ENCODE data around the gene PRKCH. TPM values are rescaled to one million over a fixed set of nuclear protein-coding genes. Genes with fewer than 3 reads are reported as not detected.

Gene PRKCH
- total RNA-seq, 2 donors from 2014 or later: 18.2 to 82.4 TPM

- H3K9me3 ChIP-seq: no peaks in the 10 kb centered on the region
- 93 to 100% methylated on average over 2 of the region's 2 CpGs for WGBS, 2 donors
- no peaks in the 10 kb centered on the region for H3K27me3 ChIP-seq
- ATAC-seq: no peak
- DNase-seq: no peak
- H3K4me3 ChIP-seq: no peak overlapping the region
- H3K36me3 ChIP-seq (replicated peaks in 1 of 2; ENCODE audit: insufficient read depth in 1 of 2, low read depth in 2 of 2): no peaks in the 10 kb centered on the region
- peaks cover 68% of the 10 kb centered on the region for H3K4me1 ChIP-seq
- H3K27ac ChIP-seq: no peak overlapping the region
- intact Hi-C loops (cut with DNase I): no loop called here
- TF ChIP-seq POLR2A (IDR thresholded peaks at IDR 0.05) (no peak), CTCF (IDR thresholded peaks at IDR 0.05) (no peak)
Observed at GRCh38 chr14:61557262-61557661, 235.9 kb downstream of the PRKCH start.

GRCh38 chr14:61557854-61558253, 236.5 kb downstream of the PRKCH start:
- Histone ChIP-seq H3K27ac (peak overlapping the region in 2 of 4 donors; percentile 84 to 91), H3K9me3 (no peaks in the 10 kb centered on the region), H3K27me3 (no peaks in the 10 kb centered on the region), H3K36me3 (replicated peaks in 1 of 2; ENCODE audit: insufficient read depth in 1 of 2, low read depth in 2 of 2) (no peaks in the 10 kb centered on the region), H3K4me1 (peaks cover 68% of the 10 kb centered on the region), H3K4me3 (no peak overlapping the region)
- no peak for TF ChIP-seq POLR2A (IDR thresholded peaks at IDR 0.05)
- no peak for TF ChIP-seq CTCF (IDR thresholded peaks at IDR 0.05)
- intact Hi-C loops (cut with DNase I): no loop called here
- DNase-seq (no peak), ATAC-seq (no peak)
- WGBS, 2 donors: 92 to 93% methylated on average over 5 of the region's 5 CpGs

DNA sequence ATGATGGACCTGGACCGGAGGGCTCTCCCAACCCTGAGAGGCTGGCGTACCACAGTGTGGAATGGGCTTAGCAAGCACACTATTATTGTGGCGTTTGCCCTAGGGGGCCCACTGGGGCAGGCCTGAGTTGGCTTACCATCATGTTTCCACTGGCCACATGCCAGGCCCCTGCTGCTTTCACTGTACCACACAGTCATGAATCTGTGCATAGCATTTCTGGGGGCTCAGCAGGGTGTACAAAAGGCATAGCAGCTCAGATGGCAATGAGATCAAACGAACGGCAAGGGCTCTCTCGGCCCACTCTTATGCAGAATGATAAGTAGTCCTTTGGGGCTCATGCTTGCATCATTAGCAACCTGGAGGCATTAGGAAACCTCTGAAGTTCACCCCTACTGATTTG, 236.9 kb downstream of the PRKCH start:
- TF ChIP-seq POLR2A (IDR thresholded peaks at IDR 0.05) (no peak), CTCF (IDR thresholded peaks at IDR 0.05) (no peak)
- no peak for DNase-seq
- Histone ChIP-seq H3K27ac (peak overlapping the region in 3 of 4 donors; percentile 84 to 91 (median 88)), H3K27me3 (no peaks in the 10 kb centered on the region), H3K9me3 (no peaks in the 10 kb centered on the region), H3K4me1 (peaks cover 68% of the 10 kb centered on the region), H3K4me3 (no peak overlapping the region), H3K36me3 (replicated peaks in 1 of 2; ENCODE audit: insufficient read depth in 1 of 2, low read depth in 2 of 2) (no peaks in the 10 kb centered on the region)
- intact Hi-C loops (cut with DNase I): no loop called here
- ATAC-seq: no peak
- 84 to 92% methylated on average over 5 to 6 of the region's 6 CpGs for WGBS, 2 donors

DNA sequence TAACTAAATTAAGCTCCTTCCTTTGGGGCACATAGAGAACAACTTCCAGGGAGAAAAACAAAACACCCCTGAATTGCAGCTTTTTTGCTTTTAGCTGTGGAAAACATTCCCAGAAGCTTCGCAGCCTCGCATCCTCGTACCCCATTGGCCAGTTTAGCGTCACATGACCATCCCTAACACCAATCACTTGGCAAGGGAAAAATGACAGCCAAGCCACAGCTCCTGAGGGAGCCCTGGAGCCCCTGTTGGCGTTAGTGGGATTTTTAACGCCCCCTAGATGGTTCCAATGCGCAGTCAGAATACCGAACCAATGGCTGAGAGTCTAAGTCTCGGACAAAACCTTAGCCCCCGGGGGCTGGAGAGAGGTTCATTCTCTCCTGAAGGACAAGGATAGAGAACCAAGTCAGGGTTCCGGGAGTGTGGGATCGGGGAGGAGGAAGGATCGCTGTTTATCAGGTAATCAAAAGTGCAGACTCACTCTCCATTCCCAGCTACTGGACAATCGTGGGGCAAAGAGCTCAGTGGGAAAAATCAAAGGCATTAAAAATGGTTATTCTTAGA, 238.3 kb downstream of the PRKCH start:
- peak overlapping the region; percentile 27 to 91 (median 86) for H3K27ac ChIP-seq
- peaks cover 61% of the 10 kb centered on the region for H3K4me1 ChIP-seq
- WGBS, 2 donors: 70 to 74% methylated on average over 14 of the region's 14 CpGs

More for the DNA sequence above, 238.3 kb downstream of the PRKCH start:
- no peaks in the 10 kb centered on the region for H3K27me3 ChIP-seq
- H3K4me3 ChIP-seq: no peak overlapping the region
- peak in 1 of 4 donors; percentile 45 for DNase-seq
- no peak for ATAC-seq
- no peaks in the 10 kb centered on the region for H3K9me3 ChIP-seq
- TF ChIP-seq CTCF (IDR thresholded peaks at IDR 0.05) (no peak), POLR2A (IDR thresholded peaks at IDR 0.05) (no peak)
- H3K36me3 ChIP-seq (replicated peaks in 1 of 2; ENCODE audit: insufficient read depth in 1 of 2, low read depth in 2 of 2): no peaks in the 10 kb centered on the region
- intact Hi-C loops (cut with DNase I): no loop called here

Measured in body of pancreas (tissue), 4 donors.